GDM1 (cell line): Measurements from ENCODE around the gene SEC22A.

Source experiments
- DNase-seq: peaks from one replicate; lab custom pipeline; 2025; lab: John Stamatoyannopoulos, UW

SEC22A gene

GRCh38 chr3:123289391-123290106 is 87.8 kb downstream of the SEC22A start:
- no peak for DNase-seq

- DNase-seq, result no peak
Observed at GRCh38 chr3:123290107-123290930, 88.6 kb downstream of the SEC22A start.

GRCh38 chr3:123290962-123291361 is 89.2 kb downstream of the SEC22A start:
- DNase-seq, result no peak

GRCh38 chr3:123291404-123291803 is 89.7 kb downstream of the SEC22A start:
- no peak for DNase-seq

GRCh38 chr3:123292321-123293310 is 90.9 kb downstream of the SEC22A start:
- DNase-seq, result no peak

- no peak for DNase-seq
Observed at GRCh38 chr3:123294296-123294938, 92.7 kb downstream of the SEC22A start.

GRCh38 chr3:123295171-123295900 is 93.6 kb downstream of the SEC22A start:
- DNase-seq, result no peak

- DNase-seq, result no peak
Observed at GRCh38 chr3:123295901-123296250, 94.1 kb downstream of the SEC22A start.

GRCh38 chr3:123296261-123296660 is 94.5 kb downstream of the SEC22A start:
- no peak for DNase-seq

GRCh38 chr3:123296836-123297626 is 95.3 kb downstream of the SEC22A start:
- no peak for DNase-seq

GRCh38 chr3:123297627-123297899 is 95.8 kb downstream of the SEC22A start:
- DNase-seq, result no peak

- no peak for DNase-seq
Observed at GRCh38 chr3:123298903-123299302, 97.2 kb downstream of the SEC22A start.

GRCh38 chr3:123299581-123299980 is 97.8 kb downstream of the SEC22A start:
- DNase-seq, result no peak

GRCh38 chr3:123300056-123300455 is 98.3 kb downstream of the SEC22A start:
- DNase-seq, result no peak

- DNase-seq, result no peak
Observed at GRCh38 chr3:123300583-123300982, 98.8 kb downstream of the SEC22A start.

- no peak for DNase-seq
Observed at GRCh38 chr3:123301331-123302184, 99.8 kb downstream of the SEC22A start.

- no peak for DNase-seq
Observed at GRCh38 chr3:123302961-123303360, 101.2 kb downstream of the SEC22A start.

- DNase-seq, result no peak
Observed at GRCh38 chr3:123303976-123304560, 102.3 kb downstream of the SEC22A start.

GRCh38 chr3:123305192-123305591 is 103.4 kb downstream of the SEC22A start:
- DNase-seq, result no peak
